ENCODE data around the gene QRICH2. TPM values are rescaled to one million over a fixed set of nuclear protein-coding genes. Genes with fewer than 3 reads are reported as not detected.
A peak's percentile ranks its signal among the peaks of the same experiment; 100 is the strongest.
"Not testable (repeated sequence)": the region's sequence is repeated elsewhere in the genome, so short reads cannot be mapped to it uniquely, and the experiment has no call there.

The QRICH2 gene
- total RNA-seq, 1 experiment from 2014 or later = 0.47 TPM

- in situ Hi-C loops (cut with HindIII; ENCODE audit: low sequenced_read_pairs) = loop anchor here (10.0 kb wide), 1 partner anchor 352 kb away; the partner anchor contains the start of gene MRPL38
- DNase-seq (ENCODE audit: low spot score) = not testable (repeated sequence)
These were observed 51.5 kb downstream of the QRICH2 start for GRCh38 chr17:76256430-76257050.

- DNase-seq (ENCODE audit: low spot score) = no peak
- in situ Hi-C loops (cut with HindIII; ENCODE audit: low sequenced_read_pairs) = loop anchor here (10.0 kb wide), 1 partner anchor 351 kb away; the partner anchor contains the start of gene MRPL38
These were observed 52.2 kb downstream of the QRICH2 start for GRCh38 chr17:76255801-76256429.

GRCh38 chr17:76254275-76254674 is 53.8 kb downstream of the QRICH2 start:
- in situ Hi-C loops (cut with HindIII; ENCODE audit: low sequenced_read_pairs) = loop anchor here (10.0 kb wide), 1 partner anchor 349 kb away; the partner anchor contains the start of gene MRPL38
- DNase-seq (ENCODE audit: low spot score) = no peak

DNA sequence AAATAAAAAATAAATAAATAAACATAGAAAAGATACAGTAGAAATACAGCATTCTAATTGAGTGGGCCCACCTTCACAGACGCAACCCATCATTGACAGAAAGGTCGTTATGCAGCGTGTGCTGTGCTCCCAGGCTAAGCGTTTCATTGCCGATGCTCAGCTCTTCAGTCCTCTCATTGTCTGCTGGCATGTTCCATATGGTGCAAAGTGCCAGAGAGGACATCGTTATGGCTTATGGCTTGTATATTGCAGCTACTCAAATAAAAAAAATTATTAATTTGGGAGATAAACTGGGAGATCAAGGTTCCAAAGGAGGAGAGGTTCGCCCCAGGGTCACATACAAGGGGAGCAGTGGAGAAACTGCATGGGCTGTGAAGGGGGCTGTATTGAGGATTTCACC is 54.2 kb downstream of the QRICH2 start:
- in situ Hi-C loops (cut with HindIII; ENCODE audit: low sequenced_read_pairs) = loop anchor here (10.0 kb wide), 1 partner anchor 349 kb away; the partner anchor contains the start of gene MRPL38
- DNase-seq (ENCODE audit: low spot score) = no peak

GRCh38 chr17:76252967-76253766 is 54.9 kb downstream of the QRICH2 start:
- in situ Hi-C loops (cut with HindIII; ENCODE audit: low sequenced_read_pairs) = loop anchor here (10.0 kb wide), 1 partner anchor 348 kb away; the partner anchor contains the start of gene MRPL38
- not testable (repeated sequence) for DNase-seq (ENCODE audit: low spot score)

GRCh38 chr17:76252040-76252954 is 55.8 kb downstream of the QRICH2 start:
- no peak for DNase-seq (ENCODE audit: low spot score)
- in situ Hi-C loops (cut with HindIII; ENCODE audit: low sequenced_read_pairs) = loop anchor here (10.0 kb wide), 1 partner anchor 347 kb away; the partner anchor contains the start of gene MRPL38

GRCh38 chr17:76251478-76252039 is 56.5 kb downstream of the QRICH2 start:
- in situ Hi-C loops (cut with HindIII; ENCODE audit: low sequenced_read_pairs) = loop anchor here (10.0 kb wide), 1 partner anchor 347 kb away; the partner anchor contains the start of gene MRPL38

DNA sequence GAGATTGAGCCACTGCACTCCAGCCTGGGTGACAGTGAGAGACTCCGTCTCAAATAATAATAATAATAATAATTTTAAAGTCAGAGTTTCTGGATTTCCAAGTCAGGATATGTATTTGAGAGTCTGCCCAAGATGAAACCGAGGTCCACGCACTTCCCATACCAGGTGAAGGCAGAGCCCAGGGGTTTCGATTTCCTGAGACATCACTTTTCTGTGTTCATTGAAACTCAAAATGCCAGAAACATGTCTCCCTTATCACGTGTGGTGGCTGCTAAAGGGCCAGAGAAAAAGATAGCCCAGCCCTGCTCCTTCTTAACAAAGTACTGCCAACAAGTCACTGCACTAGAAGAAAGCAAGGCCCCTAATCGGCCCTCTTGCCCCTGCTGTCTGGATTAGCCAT is 57.9 kb downstream of the QRICH2 start:
- in situ Hi-C loops (cut with HindIII; ENCODE audit: low sequenced_read_pairs) = loop anchor here (10.0 kb wide), 1 partner anchor 345 kb away; the partner anchor contains the start of gene MRPL38

More at GRCh38 chr17:76251478-76252039, 56.5 kb downstream of the QRICH2 start:
- DNase-seq (ENCODE audit: low spot score) = no peak

GRCh38 chr17:76248013-76248782 is 59.9 kb downstream of the QRICH2 start:
- DNase-seq (ENCODE audit: low spot score) = no peak
- in situ Hi-C loops (cut with HindIII; ENCODE audit: low sequenced_read_pairs) = no loop called here

More for the DNA sequence above, 57.9 kb downstream of the QRICH2 start:
- no peak for DNase-seq (ENCODE audit: low spot score)

GRCh38 chr17:76247304-76247703 is 60.8 kb downstream of the QRICH2 start:
- in situ Hi-C loops (cut with HindIII; ENCODE audit: low sequenced_read_pairs) = no loop called here
- DNase-seq (ENCODE audit: low spot score) = no peak

DNA sequence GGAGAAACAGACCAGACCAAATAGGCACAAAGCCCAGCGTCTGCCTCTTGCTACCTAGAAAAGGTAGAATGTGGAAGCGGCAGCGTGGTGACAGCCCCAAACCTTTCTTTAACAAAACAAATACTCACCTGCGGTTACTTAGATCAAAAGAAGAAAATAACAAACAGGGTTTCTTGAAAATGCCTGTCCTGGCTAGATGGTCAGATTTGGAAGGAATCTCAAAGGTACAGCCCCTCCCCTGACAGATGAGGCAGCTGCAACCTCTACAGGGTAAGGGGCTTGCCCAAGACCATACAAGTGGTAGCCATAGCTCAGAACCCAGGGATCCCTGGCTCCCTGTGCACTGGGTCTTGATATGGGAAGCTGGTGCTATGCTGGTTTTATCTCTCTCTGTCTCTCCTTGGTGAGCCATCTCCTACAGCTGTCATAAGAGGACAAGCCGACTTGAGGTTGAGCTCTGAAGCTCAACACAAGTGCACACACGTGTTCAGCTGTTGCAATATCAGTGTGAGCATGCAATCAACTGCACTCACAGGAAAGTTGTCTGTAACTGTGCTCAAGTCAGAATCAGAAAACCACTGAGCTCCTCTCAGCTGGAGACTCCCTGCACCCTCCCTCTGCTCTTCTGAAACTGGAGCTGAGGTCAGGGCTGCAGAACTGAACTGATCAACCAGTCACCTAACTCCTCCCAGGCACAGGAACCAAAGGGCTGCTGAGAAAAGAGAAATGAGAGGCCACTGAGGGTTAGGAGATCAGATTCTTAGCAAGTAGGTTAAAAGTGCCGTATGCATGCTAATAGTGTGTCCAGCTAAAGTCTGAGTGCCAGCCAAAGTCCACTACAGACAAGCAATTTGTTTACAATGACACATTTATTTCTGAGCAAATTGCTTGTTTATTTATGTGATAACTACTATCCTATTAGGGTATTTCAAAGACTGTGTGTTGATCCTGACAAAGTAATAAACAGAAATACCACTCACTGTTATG is 61.7 kb downstream of the QRICH2 start:
- no peak for DNase-seq (ENCODE audit: low spot score)
- in situ Hi-C loops (cut with HindIII; ENCODE audit: low sequenced_read_pairs) = no loop called here

- in situ Hi-C loops (cut with HindIII; ENCODE audit: low sequenced_read_pairs); DNase-seq (ENCODE audit: low spot score): not testable (repeated sequence)
These were observed 63.4 kb downstream of the QRICH2 start for GRCh38 chr17:76244721-76245120.

GRCh38 chr17:76243826-76244679 is 64.0 kb downstream of the QRICH2 start:
- DNase-seq (ENCODE audit: low spot score) = no peak
- in situ Hi-C loops (cut with HindIII; ENCODE audit: low sequenced_read_pairs) = no loop called here

- no peak for DNase-seq (ENCODE audit: low spot score)
- in situ Hi-C loops (cut with HindIII; ENCODE audit: low sequenced_read_pairs) = no loop called here
These were observed 66.3 kb downstream of the QRICH2 start for GRCh38 chr17:76241691-76242255.

DNA sequence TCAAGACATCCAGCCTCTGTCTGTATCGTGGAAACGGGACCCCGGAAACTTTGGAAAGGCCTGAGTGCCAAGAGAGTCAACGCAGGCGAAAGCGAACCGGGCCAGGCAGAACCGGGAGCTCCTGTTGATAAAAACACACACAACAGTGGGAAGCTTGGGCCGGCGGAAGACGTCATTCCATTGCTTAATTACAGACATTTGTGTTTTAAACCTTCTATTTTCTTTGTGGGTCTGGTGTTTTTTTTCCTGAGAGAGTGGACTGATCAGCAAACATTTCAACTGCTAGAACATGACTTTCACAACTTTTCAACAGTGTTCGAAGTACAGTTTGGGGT is 66.9 kb downstream of the QRICH2 start:
- DNase-seq (ENCODE audit: low spot score) = peak; percentile 12
- in situ Hi-C loops (cut with HindIII; ENCODE audit: low sequenced_read_pairs) = no loop called here

Measured in G401 (cell line).